Bronchial smooth muscle cell (primary cell): ENCODE results near the gene ARGFX. TPM values are rescaled to one million over a fixed set of nuclear protein-coding genes. Genes with fewer than 3 reads are reported as not detected.

Experiments used
- total RNA-seq: library from RNA; depleted of rRNA; stranded (reverse); fragments of >200 nt; gene quantifications from 2 replicates; pipeline ENCODE4 v1.2.1, GENCODE V29; 2014

The ARGFX gene
- not detected in 2 replicates for total RNA-seq

GRCh38 chr3:121567649-121568048, at the start of gene ARGFX:
Gene ARGFX, plus strand, starts transcription at chr3:121567949. Its CDS starts 2,765 bp downstream, at chr3:121570714.

GRCh38 chr3:121545574-121546455, 21.9 kb upstream of the ARGFX start, which contains the start of gene POLQ:
Gene POLQ, minus strand, starts transcription at chr3:121545988. Its CDS starts 111 bp downstream, at chr3:121545877.

GRCh38 chr3:121592856-121593702, 25.3 kb downstream of the ARGFX start, which contains the start of gene FBXO40:
Gene FBXO40, plus strand, starts transcription at chr3:121593379. Its CDS starts 27,197 bp downstream, at chr3:121620576.

Other genes with a start within 250 kb of the ARGFX start
- 1.9 and 2.7 TPM in 2 replicates for gene POLQ, start 22.0 kb upstream of the ARGFX start, total RNA-seq
- not detected in 2 replicates for gene FBXO40, start 25.4 kb downstream of the ARGFX start, total RNA-seq
- gene HCLS1, start 93.0 kb downstream of the ARGFX start, total RNA-seq, result 0.63 TPM in 1 of 2 replicates, not detected in the other
- 40.4 and 67.1 TPM in 2 replicates for gene GOLGB1, start 181.8 kb downstream of the ARGFX start, total RNA-seq